ENCODE results near the gene CUEDC2. TPM values are rescaled to one million over a fixed set of nuclear protein-coding genes. Genes with fewer than 3 reads are reported as not detected.

Gene CUEDC2
- total and polyA plus RNA-seq, 4 donors, result 40.6 to 80.2 (median 51.8) TPM

DNA sequence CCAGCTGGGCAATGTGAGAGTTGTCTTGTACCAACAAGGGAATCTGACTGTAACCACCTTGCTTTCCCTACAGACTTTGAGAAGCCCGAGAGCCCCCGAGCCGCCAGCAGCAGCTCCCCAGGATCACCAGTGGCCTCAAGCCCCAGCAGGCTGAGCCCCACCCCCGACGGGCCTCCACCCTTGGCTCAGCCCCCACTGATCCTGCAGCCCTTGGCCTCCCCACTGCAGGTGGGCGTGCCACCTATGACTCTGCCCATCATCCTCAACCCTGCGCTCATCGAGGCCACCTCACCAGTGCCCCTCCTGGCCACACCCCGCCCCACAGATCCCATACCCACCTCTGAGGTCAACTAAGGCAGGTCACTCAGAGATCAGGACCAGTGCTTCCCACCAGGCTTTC, 50.4 kb downstream of the CUEDC2 start:
- H3K36me3 ChIP-seq (ENCODE audit: control insufficient read depth in 1 of 2, insufficient read depth in 2 of 2, low read length in 1 of 2), result peaks cover 0 to 15% of the 10 kb centered on the region in 2 donors
- no peak for DNase-seq
- intact Hi-C loops (cut with DNase I), result no loop called here
- no peak overlapping the region for H3K27ac ChIP-seq (ENCODE audit: low read depth in 1 of 2, low read length in 2 of 2)
- H3K9me3 ChIP-seq (ENCODE audit: control insufficient read depth, low read length), result no peaks in the 10 kb centered on the region
- H3K27me3 ChIP-seq (ENCODE audit: control insufficient read depth in 1 of 2, insufficient read depth in 2 of 2, low read length in 1 of 2), result no peaks in the 10 kb centered on the region
- H3K4me3 ChIP-seq (ENCODE audit: low read length in 2 of 2), result no peak overlapping the region
- WGBS, 2 donors, result 92% methylated on average over 9 of the region's 9 CpGs
- ATAC-seq (ENCODE audit: low FRiP score), result peak; percentile 39
- no peaks in the 10 kb centered on the region for H3K4me1 ChIP-seq (ENCODE audit: control insufficient read depth in 1 of 2, insufficient read depth in 2 of 2, low read length in 2 of 2)

DNA sequence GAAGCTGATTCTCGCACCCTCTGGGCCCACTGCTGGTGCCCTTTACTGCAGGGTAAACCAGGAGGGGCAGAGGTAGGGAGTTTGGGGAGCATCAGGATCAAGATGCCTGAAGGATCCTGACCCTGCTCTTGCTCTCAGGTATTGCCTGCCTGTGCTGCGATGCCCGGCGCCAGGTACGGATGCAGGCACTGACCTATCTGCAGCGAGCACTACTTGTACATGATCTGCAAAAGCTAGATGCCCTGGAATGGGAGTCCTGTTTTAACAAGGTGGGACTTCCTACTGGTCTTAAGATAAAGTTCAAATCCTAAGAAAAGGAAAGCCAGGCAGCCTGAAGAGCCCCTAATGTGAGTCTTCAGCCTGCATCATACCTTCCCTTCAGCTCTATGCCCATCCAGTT, 53.0 kb downstream of the CUEDC2 start:
- no peak overlapping the region for H3K4me3 ChIP-seq (ENCODE audit: low read length in 2 of 2)
- intact Hi-C loops (cut with DNase I), result no loop called here
- H3K27me3 ChIP-seq (ENCODE audit: control insufficient read depth in 1 of 2, insufficient read depth in 2 of 2, low read length in 1 of 2), result no peaks in the 10 kb centered on the region
- H3K36me3 ChIP-seq (ENCODE audit: control insufficient read depth in 1 of 2, insufficient read depth in 2 of 2, low read length in 1 of 2), result peaks cover 0 to 21% of the 10 kb centered on the region in 2 donors
- no peak for ATAC-seq (ENCODE audit: low FRiP score)
- 94 to 97% methylated on average over 6 of the region's 6 CpGs for WGBS, 2 donors
- no peak for DNase-seq
- no peaks in the 10 kb centered on the region for H3K4me1 ChIP-seq (ENCODE audit: control insufficient read depth in 1 of 2, insufficient read depth in 2 of 2, low read length in 2 of 2)
- no peak overlapping the region for H3K27ac ChIP-seq (ENCODE audit: low read depth in 1 of 2, low read length in 2 of 2)
- no peaks in the 10 kb centered on the region for H3K9me3 ChIP-seq (ENCODE audit: control insufficient read depth, low read length)

DNA sequence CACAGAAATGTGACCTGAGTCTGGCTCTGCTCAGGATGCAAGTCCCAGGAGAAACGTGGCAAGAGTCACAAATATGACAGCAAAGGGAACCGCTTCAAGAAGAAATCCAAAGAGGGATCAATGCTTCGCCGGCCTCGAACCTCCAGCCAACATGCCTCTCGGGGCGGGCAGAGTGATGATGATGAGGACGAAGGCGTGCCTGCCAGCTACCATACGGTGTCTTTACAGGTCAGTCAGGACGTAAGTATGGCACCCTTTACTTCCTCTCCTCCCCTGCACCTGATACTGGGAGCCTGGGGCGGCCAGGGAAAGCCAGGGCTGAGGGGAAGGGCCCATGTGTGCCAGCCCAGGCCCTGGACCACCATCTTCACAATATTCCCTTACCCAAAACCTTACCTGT, 55.5 kb downstream of the CUEDC2 start:
- intact Hi-C loops (cut with DNase I), result no loop called here
- no peaks in the 10 kb centered on the region for H3K4me1 ChIP-seq (ENCODE audit: control insufficient read depth in 1 of 2, insufficient read depth in 2 of 2, low read length in 2 of 2)
- ATAC-seq (ENCODE audit: low FRiP score) (no peak), DNase-seq (no peak)
- H3K9me3 ChIP-seq (ENCODE audit: control insufficient read depth, low read length), result no peaks in the 10 kb centered on the region
- 86 to 90% methylated on average over 11 to 12 of the region's 12 CpGs for WGBS, 2 donors
- peaks cover 0 to 22% of the 10 kb centered on the region in 2 donors for H3K36me3 ChIP-seq (ENCODE audit: control insufficient read depth in 1 of 2, insufficient read depth in 2 of 2, low read length in 1 of 2)
- H3K27ac ChIP-seq (ENCODE audit: low read depth in 1 of 2, low read length in 2 of 2), result no peak overlapping the region
- no peaks in the 10 kb centered on the region for H3K27me3 ChIP-seq (ENCODE audit: control insufficient read depth in 1 of 2, insufficient read depth in 2 of 2, low read length in 1 of 2)
- no peak overlapping the region for H3K4me3 ChIP-seq (ENCODE audit: low read length in 2 of 2)

DNA sequence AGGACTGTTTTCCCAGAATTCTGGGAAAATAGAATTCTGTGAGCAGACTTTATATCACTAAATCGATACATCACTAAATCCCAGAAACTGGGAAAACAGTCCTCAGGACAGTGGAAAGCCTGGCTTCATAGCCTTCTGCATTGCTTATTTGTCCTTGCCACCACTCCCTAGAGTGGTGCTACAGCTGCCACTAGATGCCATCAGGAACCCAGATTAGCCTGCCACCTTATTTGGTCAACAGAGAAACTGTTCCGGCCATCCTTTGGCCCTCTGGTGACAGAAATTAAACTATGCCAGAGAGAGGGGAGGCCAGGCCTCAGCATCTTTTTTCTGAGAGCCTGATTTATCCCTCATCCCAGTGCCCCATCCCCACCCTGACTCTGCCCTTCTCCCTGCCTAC, 56.5 kb downstream of the CUEDC2 start:
- intact Hi-C loops (cut with DNase I), result no loop called here
- Histone ChIP-seq H3K27ac (ENCODE audit: low read depth in 1 of 2, low read length in 2 of 2) (no peak overlapping the region), H3K36me3 (ENCODE audit: control insufficient read depth in 1 of 2, insufficient read depth in 2 of 2, low read length in 1 of 2) (peaks cover 0 to 20% of the 10 kb centered on the region in 2 donors), H3K27me3 (ENCODE audit: control insufficient read depth in 1 of 2, insufficient read depth in 2 of 2, low read length in 1 of 2) (no peaks in the 10 kb centered on the region), H3K9me3 (ENCODE audit: control insufficient read depth, low read length) (peaks cover under 1% of the 10 kb centered on the region), H3K4me3 (ENCODE audit: low read length in 2 of 2) (no peak overlapping the region), H3K4me1 (ENCODE audit: control insufficient read depth in 1 of 2, insufficient read depth in 2 of 2, low read length in 2 of 2) (no peaks in the 10 kb centered on the region)
- DNase-seq (no peak), ATAC-seq (ENCODE audit: low FRiP score) (no peak)
- WGBS, 2 donors, result 59 to 62% methylated on average over 2 of the region's 2 CpGs

GRCh38 chr10:102375250-102375649, 57.1 kb downstream of the CUEDC2 start:
- H3K27ac ChIP-seq (ENCODE audit: low read depth in 1 of 2, low read length in 2 of 2), result no peak overlapping the region
- no peak overlapping the region for H3K4me3 ChIP-seq (ENCODE audit: low read length in 2 of 2)
- DNase-seq (no peak), ATAC-seq (ENCODE audit: low FRiP score) (no peak)
- intact Hi-C loops (cut with DNase I), result no loop called here
- H3K27me3 ChIP-seq (ENCODE audit: control insufficient read depth in 1 of 2, insufficient read depth in 2 of 2, low read length in 1 of 2), result no peaks in the 10 kb centered on the region
- WGBS, 2 donors, result 88 to 91% methylated on average over 7 of the region's 7 CpGs
- no peaks in the 10 kb centered on the region for H3K4me1 ChIP-seq (ENCODE audit: control insufficient read depth in 1 of 2, insufficient read depth in 2 of 2, low read length in 2 of 2)
- H3K36me3 ChIP-seq (ENCODE audit: control insufficient read depth in 1 of 2, insufficient read depth in 2 of 2, low read length in 1 of 2), result peaks cover 3 to 25% of the 10 kb centered on the region in 2 donors
- peaks cover 2% of the 10 kb centered on the region for H3K9me3 ChIP-seq (ENCODE audit: control insufficient read depth, low read length)

Small RNA genes within 50 kb of the gene (microRNA-seq; reads per million reads assigned to microRNA genes)
- 1,771 to 4,055 reads per million in 2 donors for gene MIR146B

Other genes starting within 250 kb of the CUEDC2 start
- not detected for gene ELOVL3, start 206.3 kb downstream of the CUEDC2 start, total RNA-seq
- not detected for gene ELOVL3, start 206.3 kb downstream of the CUEDC2 start, polyA plus RNA-seq
- gene PITX3, start 191.1 kb downstream of the CUEDC2 start, total RNA-seq, result not detected
- under 1 TPM in 1 of 2 donors, not detected in 1; 0.13 TPM for gene PITX3, start 191.1 kb downstream of the CUEDC2 start, polyA plus RNA-seq
- 10 to 100 TPM; 41.9 to 44.0 TPM for gene GBF1, start 187.0 kb downstream of the CUEDC2 start, total RNA-seq
- gene GBF1, start 187.0 kb downstream of the CUEDC2 start, polyA plus RNA-seq, result 10 to 100 TPM in 1 of 2 donors, 1 to 10 TPM in 1; 7.1 to 23.3 TPM
- gene NFKB2, start 36.9 kb downstream of the CUEDC2 start, total RNA-seq, result 10 to 100 TPM; 48.4 to 63.3 TPM
- 10 to 100 TPM in 1 of 2 donors, 1 to 10 TPM in 1; 9.8 to 43.4 TPM for gene NFKB2, start 36.9 kb downstream of the CUEDC2 start, polyA plus RNA-seq
- 1 to 10 TPM in 1 of 2 donors, under 1 TPM in 1; 0.16 to 1.4 TPM for gene PSD, start 13.8 kb downstream of the CUEDC2 start, total RNA-seq
- under 1 TPM; 0.25 to 0.33 TPM for gene PSD, start 13.8 kb downstream of the CUEDC2 start, polyA plus RNA-seq
- gene FBXL15, start 11.7 kb downstream of the CUEDC2 start, total RNA-seq, result 10 to 100 TPM in 1 of 2 donors, 1 to 10 TPM in 1; 8.7 to 12.1 TPM
- 10 to 100 TPM in 1 of 2 donors, 1 to 10 TPM in 1; 7.0 to 30.5 TPM for gene FBXL15, start 11.7 kb downstream of the CUEDC2 start, polyA plus RNA-seq
- not detected for gene C10orf95, start 19.0 kb upstream of the CUEDC2 start, total RNA-seq
- gene C10orf95, start 19.0 kb upstream of the CUEDC2 start, polyA plus RNA-seq, result under 1 TPM in 1 of 2 donors, not detected in 1; 0.36 TPM
- 10 to 100 TPM; 91.6 to 92.9 TPM for gene ACTR1A, start 70.1 kb upstream of the CUEDC2 start, total RNA-seq
- 10 to 100 TPM; 46.8 to 75.2 TPM for gene ACTR1A, start 70.1 kb upstream of the CUEDC2 start, polyA plus RNA-seq
- gene SUFU, start 71.4 kb upstream of the CUEDC2 start, total RNA-seq, result 10 to 100 TPM; 11.3 to 24.0 TPM
- gene SUFU, start 71.4 kb upstream of the CUEDC2 start, polyA plus RNA-seq, result 1 to 10 TPM; 2.3 to 4.5 TPM
- gene TRIM8, start 211.9 kb upstream of the CUEDC2 start, total RNA-seq, result 100 to 1,000 TPM; 126 to 189 TPM
- gene TRIM8, start 211.9 kb upstream of the CUEDC2 start, polyA plus RNA-seq, result 10 to 100 TPM; 40.6 to 72.4 TPM